GM23338 (cell line): Measurements from ENCODE around the gene CNDP1. TPM values are rescaled to one million over a fixed set of nuclear protein-coding genes. Genes with fewer than 3 reads are reported as not detected.

ENCODE experiments used
- ATAC-seq: fragments of 200-7000 bp; cut with Tn5 transposase; 3 replicates; pipeline ENCODE4 v1.9.1; 2020
- DNase-seq: peaks from one replicate; pipeline ENCODE4 v3.0.0-alpha.2; 2015; ENCODE audit warnings: low spot score
- H2AFZ ChIP-seq: fragments of 200-600 bp; sonication (generic); 2 replicates; pipeline ENCODE4 v1.8.0; 2016; ENCODE audit warnings: antibody characterized with exemption, mild to moderate bottlenecking, moderate library complexity
- H3F3A ChIP-seq: fragments of 200-600 bp; sonication (generic); replicated peaks from 2 replicates; pipeline ENCODE4 v1.8.0; 2017; ENCODE audit warnings: antibody characterized with exemption, mixed run types, low read depth
- H3K27ac ChIP-seq: fragments of 200-600 bp; sonication (generic); 2 replicates; pipeline ENCODE4 v1.6.1; 2016; ENCODE audit warnings: low read depth
- H3K27me3 ChIP-seq: fragments of 200-600 bp; sonication (generic); 2 replicates; pipeline ENCODE4 v1.8.0; 2016; ENCODE audit warnings: mild to moderate bottlenecking, mixed run types, moderate library complexity; ENCODE audit not compliant: insufficient read depth
- H3K36me3 ChIP-seq: fragments of 200-600 bp; sonication (generic); 2 replicates; pipeline ENCODE4 v1.8.0; 2016; ENCODE audit warnings: mild to moderate bottlenecking; ENCODE audit not compliant: insufficient read depth
- H3K4me1 ChIP-seq: fragments of 200-600 bp; sonication (generic); 2 replicates; pipeline ENCODE4 v1.8.0; 2016; ENCODE audit warnings: mild to moderate bottlenecking, moderate library complexity; ENCODE audit not compliant: insufficient read depth
- H3K4me2 ChIP-seq: fragments of 200-600 bp; sonication (generic); 2 replicates; pipeline ENCODE4 v1.7.1; 2017; ENCODE audit warnings: mixed run types
- H3K4me3 ChIP-seq: fragments of 200-600 bp; sonication (generic); 2 replicates; pipeline ENCODE4 v1.6.1; 2016; ENCODE audit warnings: mixed run types
- H3K79me2 ChIP-seq: fragments of 200-600 bp; sonication (generic); replicated peaks from 2 replicates; pipeline ENCODE4 v1.8.0; 2017; ENCODE audit warnings: mild to moderate bottlenecking; ENCODE audit not compliant: insufficient read depth
- H3K9me2 ChIP-seq: fragments of 200-600 bp; sonication (generic); 2 replicates; pipeline ENCODE4 v1.8.0; 2017; ENCODE audit not compliant: insufficient read depth
- H4K20me1 ChIP-seq: fragments of 200-600 bp; sonication (generic); replicated peaks from 2 replicates; pipeline ENCODE4 v1.8.0; 2017; ENCODE audit warnings: mild to moderate bottlenecking; ENCODE audit not compliant: insufficient read depth
- H3K27ac Mint-ChIP-seq: 2 replicates; pipeline ENCODE4 v1.8.0; 2020; ENCODE audit warnings: inconsistent platforms, mild to moderate bottlenecking, moderate library complexity, mixed read lengths
- H3K27me3 Mint-ChIP-seq: 3 replicates; pipeline ENCODE4 v1.8.0; 2022; ENCODE audit warnings: low read depth, mild to moderate bottlenecking, moderate library complexity, mixed read lengths, inconsistent platforms; ENCODE audit not compliant: insufficient read depth, poor library complexity
- H3K36me3 Mint-ChIP-seq: 3 replicates; pipeline ENCODE4 v1.8.0; 2021; ENCODE audit warnings: low read depth, mild to moderate bottlenecking, inconsistent platforms, moderate library complexity, mixed read lengths
- H3K4me1 Mint-ChIP-seq: 3 replicates; pipeline ENCODE4 v1.8.0; 2020; ENCODE audit warnings: mild to moderate bottlenecking, inconsistent platforms, mixed read lengths
- H3K4me3 Mint-ChIP-seq: 3 replicates; pipeline ENCODE4 v1.8.0; 2021; ENCODE audit warnings: moderate library complexity, mild to moderate bottlenecking, inconsistent platforms, mixed read lengths
- H3K9me3 Mint-ChIP-seq: 3 replicates; pipeline ENCODE4 v1.8.0; 2020; ENCODE audit warnings: moderate library complexity, mild to moderate bottlenecking, inconsistent platforms, mixed read lengths
- CREB1 ChIP-seq: fragments of 250-450 bp; sonication (Bioruptor Pico); IDR thresholded peaks from 2 replicates; pipeline ENCODE4 v1.5.0; 2020; ENCODE audit warnings: low read depth, mild to moderate bottlenecking, moderate library complexity
- CTCF ChIP-seq, 2 experiments: fragments of 200-600 bp in 1 of 2; sonication (generic) in 1 of 2; conservative IDR thresholded peaks; 2 replicates each; pipeline versions ENCODE4 v1.5.1 to v1.6.1; 2016 to 2017; ENCODE audit warnings: antibody characterized with exemption in 2 of 2, low read depth in 2 of 2, mild to moderate bottlenecking in 2 of 2, moderate library complexity in 1 of 2
- EZH2 ChIP-seq: fragments of 200-600 bp; sonication (generic); IDR thresholded peaks from one replicate; pipeline ENCODE4 v1.8.0; 2017; ENCODE audit warnings: antibody characterized with exemption, mild to moderate bottlenecking, low read depth; ENCODE audit not compliant: unreplicated experiment
- ZNF114 ChIP-seq: fragments of 250-450 bp; sonication (Bioruptor Pico); IDR thresholded peaks from 2 replicates; pipeline ENCODE4 v1.5.0; 2020; ENCODE audit warnings: mild to moderate bottlenecking, moderate library complexity
- ZNF462 ChIP-seq: fragments of 250-450 bp; sonication (Bioruptor Pico); IDR thresholded peaks from 2 replicates; pipeline ENCODE4 v1.5.0; 2020; ENCODE audit warnings: mild to moderate bottlenecking, moderate library complexity
- polyA plus RNA-seq: library from polyadenylated mRNA; unstranded; fragments of >200 nt; fragmentation: Nextera tagmentation; extraction: Ambion mirVana; gene quantifications from 2 replicates; pipeline ENCODE4 v1.2.1, GENCODE V29; 2016
- total RNA-seq: library from RNA; depleted of rRNA; stranded (reverse); fragments of >200 nt; shearing (Covaris generic); gene quantifications from 2 replicates; pipeline ENCODE4 v1.2.3, GENCODE V29; 2014

CNDP1 gene
- total and polyA plus RNA-seq, 2 experiments from 2014 or later, result 0.03 to 0.11 TPM

DNA sequence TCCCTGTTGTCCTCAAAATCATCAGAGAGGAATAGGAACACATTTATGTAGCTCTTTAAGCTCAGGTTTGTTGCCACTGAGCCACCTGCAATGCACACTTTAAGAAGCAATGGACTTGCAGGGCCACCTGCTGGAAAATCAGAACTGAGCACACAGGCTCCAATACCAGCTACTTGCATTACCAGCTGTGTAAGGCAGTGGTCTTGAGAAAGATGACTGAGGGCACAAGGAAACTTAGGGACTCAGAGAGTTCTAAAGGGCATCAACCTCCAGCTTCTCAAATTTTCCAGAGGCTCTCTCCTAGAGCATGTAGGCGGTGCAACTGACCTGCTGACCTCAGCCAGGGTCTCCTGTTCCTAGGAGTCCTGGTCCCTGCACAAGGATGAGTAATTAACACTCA is 40.6 kb upstream of the CNDP1 start:
- H3K4me3 Mint-ChIP-seq, result no peak overlapping the region

More for the DNA sequence above, 40.6 kb upstream of the CNDP1 start:
- Histone ChIP-seq H3K36me3 (no peaks in the 10 kb centered on the region), H4K20me1 (peaks cover 10% of the 10 kb centered on the region), H3K4me1 (peaks cover 12% of the 10 kb centered on the region), H3K27me3 (no peaks in the 10 kb centered on the region), H3K4me2 (no peak overlapping the region), H3K4me3 (no peak overlapping the region), H3F3A (no peaks in the 10 kb centered on the region), H3K79me2 (peaks cover 23% of the 10 kb centered on the region), H2AFZ (no peak overlapping the region), H3K27ac (no peak overlapping the region), H3K9me2 (no peaks in the 10 kb centered on the region)
- ATAC-seq (no peak; the same call in 2 of the 3 replicates), DNase-seq (peak; percentile 61)
- Mint-ChIP-seq H3K9me3 (peaks cover 6% of the 10 kb centered on the region; the same call in 1 of the 3 replicates), H3K27me3 (peaks cover 6% of the 10 kb centered on the region), H3K27ac (no peak overlapping the region), H3K4me1 (peaks cover 20% of the 10 kb centered on the region), H3K36me3 (peaks cover 15% of the 10 kb centered on the region)
- no peak for TF ChIP-seq ZNF114 (CRISPR knock-in tag)
- TF ChIP-seq CREB1 (CRISPR knock-in tag), result no peak
- TF ChIP-seq CTCF (conservative IDR thresholded peaks at IDR 0.05; ENCODE audit: low read depth in 2 of 2), result peak; percentile 59 to 80; a peak in 3 of 4 replicates
- TF ChIP-seq ZNF462 (CRISPR knock-in tag), result no peak
- no peak for TF ChIP-seq EZH2
